Measurements from ENCODE around the gene IQCE.
"Not testable (repeated sequence)": the region's sequence is repeated elsewhere in the genome, so short reads cannot be mapped to it uniquely, and the experiment has no call there.

Gene IQCE

GRCh38 chr7:2582006-2582735 lies 23.4 kb downstream of the IQCE start:
- no peaks in the 10 kb centered on the region for H3K4me1 ChIP-seq (ENCODE audit: control insufficient read depth, insufficient read depth, low read length)
- H3K4me3 ChIP-seq (ENCODE audit: insufficient read depth, low read depth, low read length): no peak overlapping the region
- H3K27me3 ChIP-seq (ENCODE audit: control insufficient read depth, insufficient read depth, low read length, poor library complexity, severe bottlenecking): no peaks in the 10 kb centered on the region
- H3K9me3 ChIP-seq (ENCODE audit: control insufficient read depth, low read length): no peaks in the 10 kb centered on the region
- 87% methylated on average over 23 of the region's 24 CpGs for WGBS, 2 experiments
- no peak overlapping the region for H3K27ac ChIP-seq (ENCODE audit: insufficient read depth, low read depth, low read length, poor library complexity, severe bottlenecking)
- no peaks in the 10 kb centered on the region for H3K36me3 ChIP-seq (ENCODE audit: control insufficient read depth, insufficient read depth, low read length)

- H3K9me3 ChIP-seq (ENCODE audit: control insufficient read depth, low read length): no peaks in the 10 kb centered on the region
- H3K27me3 ChIP-seq (ENCODE audit: control insufficient read depth, insufficient read depth, low read length, poor library complexity, severe bottlenecking): no peaks in the 10 kb centered on the region
- H3K36me3 ChIP-seq (ENCODE audit: control insufficient read depth, insufficient read depth, low read length): no peaks in the 10 kb centered on the region
- H3K4me3 ChIP-seq (ENCODE audit: insufficient read depth, low read depth, low read length): no peak overlapping the region
- H3K27ac ChIP-seq (ENCODE audit: insufficient read depth, low read depth, low read length, poor library complexity, severe bottlenecking): no peak overlapping the region
- H3K4me1 ChIP-seq (ENCODE audit: control insufficient read depth, insufficient read depth, low read length): no peaks in the 10 kb centered on the region
- WGBS, 2 experiments: 94 to 96% methylated on average over 54 of the region's 54 CpGs
Observed at GRCh38 chr7:2583798-2584580, 25.2 kb downstream of the IQCE start.

- no peak overlapping the region for H3K4me3 ChIP-seq (ENCODE audit: insufficient read depth, low read depth, low read length)
- no peaks in the 10 kb centered on the region for H3K4me1 ChIP-seq (ENCODE audit: control insufficient read depth, insufficient read depth, low read length)
- no peak overlapping the region for H3K27ac ChIP-seq (ENCODE audit: insufficient read depth, low read depth, low read length, poor library complexity, severe bottlenecking)
- 94 to 95% methylated on average over 19 of the region's 19 CpGs for WGBS, 2 experiments
- H3K9me3 ChIP-seq (ENCODE audit: control insufficient read depth, low read length): no peaks in the 10 kb centered on the region
- no peaks in the 10 kb centered on the region for H3K27me3 ChIP-seq (ENCODE audit: control insufficient read depth, insufficient read depth, low read length, poor library complexity, severe bottlenecking)
- H3K36me3 ChIP-seq (ENCODE audit: control insufficient read depth, insufficient read depth, low read length): no peaks in the 10 kb centered on the region
Observed at GRCh38 chr7:2585446-2585845, 26.7 kb downstream of the IQCE start.

GRCh38 chr7:2586326-2587020 lies 27.7 kb downstream of the IQCE start:
- no peaks in the 10 kb centered on the region for H3K36me3 ChIP-seq (ENCODE audit: control insufficient read depth, insufficient read depth, low read length)
- H3K4me1 ChIP-seq (ENCODE audit: control insufficient read depth, insufficient read depth, low read length): no peaks in the 10 kb centered on the region
- no peak overlapping the region for H3K4me3 ChIP-seq (ENCODE audit: insufficient read depth, low read depth, low read length)
- H3K27me3 ChIP-seq (ENCODE audit: control insufficient read depth, insufficient read depth, low read length, poor library complexity, severe bottlenecking): no peaks in the 10 kb centered on the region
- 92 to 93% methylated on average over 24 of the region's 24 CpGs for WGBS, 2 experiments
- H3K27ac ChIP-seq (ENCODE audit: insufficient read depth, low read depth, low read length, poor library complexity, severe bottlenecking): no peak overlapping the region
- no peaks in the 10 kb centered on the region for H3K9me3 ChIP-seq (ENCODE audit: control insufficient read depth, low read length)

- Histone ChIP-seq H3K4me3 (ENCODE audit: insufficient read depth, low read depth, low read length) (no peak overlapping the region), H3K9me3 (ENCODE audit: control insufficient read depth, low read length) (no peaks in the 10 kb centered on the region), H3K4me1 (ENCODE audit: control insufficient read depth, insufficient read depth, low read length) (no peaks in the 10 kb centered on the region), H3K36me3 (ENCODE audit: control insufficient read depth, insufficient read depth, low read length) (no peaks in the 10 kb centered on the region), H3K27me3 (ENCODE audit: control insufficient read depth, insufficient read depth, low read length, poor library complexity, severe bottlenecking) (no peaks in the 10 kb centered on the region), H3K27ac (ENCODE audit: insufficient read depth, low read depth, low read length, poor library complexity, severe bottlenecking) (no peak overlapping the region)
- WGBS, 2 experiments: 89 to 90% methylated on average over 9 of the region's 9 CpGs
Observed at GRCh38 chr7:2587134-2587533, 28.4 kb downstream of the IQCE start.

- no peaks in the 10 kb centered on the region for H3K9me3 ChIP-seq (ENCODE audit: control insufficient read depth, low read length)
- H3K4me3 ChIP-seq (ENCODE audit: insufficient read depth, low read depth, low read length): no peak overlapping the region
- no peaks in the 10 kb centered on the region for H3K27me3 ChIP-seq (ENCODE audit: control insufficient read depth, insufficient read depth, low read length, poor library complexity, severe bottlenecking)
- no peaks in the 10 kb centered on the region for H3K4me1 ChIP-seq (ENCODE audit: control insufficient read depth, insufficient read depth, low read length)
- H3K36me3 ChIP-seq (ENCODE audit: control insufficient read depth, insufficient read depth, low read length): no peaks in the 10 kb centered on the region
- no peak overlapping the region for H3K27ac ChIP-seq (ENCODE audit: insufficient read depth, low read depth, low read length, poor library complexity, severe bottlenecking)
- 96 to 97% methylated on average over 21 of the region's 21 CpGs for WGBS, 2 experiments
Observed at GRCh38 chr7:2587778-2588177, 29.0 kb downstream of the IQCE start.

- Histone ChIP-seq H3K27ac (ENCODE audit: insufficient read depth, low read depth, low read length, poor library complexity, severe bottlenecking) (no peak overlapping the region), H3K27me3 (ENCODE audit: control insufficient read depth, insufficient read depth, low read length, poor library complexity, severe bottlenecking) (no peaks in the 10 kb centered on the region), H3K36me3 (ENCODE audit: control insufficient read depth, insufficient read depth, low read length) (no peaks in the 10 kb centered on the region), H3K4me3 (ENCODE audit: insufficient read depth, low read depth, low read length) (no peak overlapping the region), H3K4me1 (ENCODE audit: control insufficient read depth, insufficient read depth, low read length) (no peaks in the 10 kb centered on the region), H3K9me3 (ENCODE audit: control insufficient read depth, low read length) (no peaks in the 10 kb centered on the region)
- 94 to 95% methylated on average over 16 of the region's 16 CpGs for WGBS, 2 experiments
Observed at GRCh38 chr7:2589341-2589740, 30.6 kb downstream of the IQCE start.

GRCh38 chr7:2589941-2590340 lies 31.2 kb downstream of the IQCE start:
- not testable (repeated sequence) for H3K27ac ChIP-seq (ENCODE audit: insufficient read depth, low read depth, low read length, poor library complexity, severe bottlenecking); H3K9me3 ChIP-seq (ENCODE audit: control insufficient read depth, low read length); H3K27me3 ChIP-seq (ENCODE audit: control insufficient read depth, insufficient read depth, low read length, poor library complexity, severe bottlenecking); H3K4me3 ChIP-seq (ENCODE audit: insufficient read depth, low read depth, low read length); H3K36me3 ChIP-seq (ENCODE audit: control insufficient read depth, insufficient read depth, low read length); H3K4me1 ChIP-seq (ENCODE audit: control insufficient read depth, insufficient read depth, low read length)
- WGBS, 2 experiments: 94 to 96% methylated on average over 15 of the region's 15 CpGs

- no peaks in the 10 kb centered on the region for H3K4me1 ChIP-seq (ENCODE audit: control insufficient read depth, insufficient read depth, low read length)
- no peaks in the 10 kb centered on the region for H3K9me3 ChIP-seq (ENCODE audit: control insufficient read depth, low read length)
- 94 to 96% methylated on average over 23 of the region's 23 CpGs for WGBS, 2 experiments
- H3K36me3 ChIP-seq (ENCODE audit: control insufficient read depth, insufficient read depth, low read length): no peaks in the 10 kb centered on the region
- H3K27ac ChIP-seq (ENCODE audit: insufficient read depth, low read depth, low read length, poor library complexity, severe bottlenecking): no peak overlapping the region
- no peak overlapping the region for H3K4me3 ChIP-seq (ENCODE audit: insufficient read depth, low read depth, low read length)
- no peaks in the 10 kb centered on the region for H3K27me3 ChIP-seq (ENCODE audit: control insufficient read depth, insufficient read depth, low read length, poor library complexity, severe bottlenecking)
Observed at GRCh38 chr7:2592375-2592865, 33.6 kb downstream of the IQCE start.

Measured in ectodermal cell (in vitro differentiated cells).